ENCODE data around the gene C1orf105.
"Not testable (repeated sequence)": the region's sequence is repeated elsewhere in the genome, so short reads cannot be mapped to it uniquely, and the experiment has no call there.

The C1orf105 gene

DNA sequence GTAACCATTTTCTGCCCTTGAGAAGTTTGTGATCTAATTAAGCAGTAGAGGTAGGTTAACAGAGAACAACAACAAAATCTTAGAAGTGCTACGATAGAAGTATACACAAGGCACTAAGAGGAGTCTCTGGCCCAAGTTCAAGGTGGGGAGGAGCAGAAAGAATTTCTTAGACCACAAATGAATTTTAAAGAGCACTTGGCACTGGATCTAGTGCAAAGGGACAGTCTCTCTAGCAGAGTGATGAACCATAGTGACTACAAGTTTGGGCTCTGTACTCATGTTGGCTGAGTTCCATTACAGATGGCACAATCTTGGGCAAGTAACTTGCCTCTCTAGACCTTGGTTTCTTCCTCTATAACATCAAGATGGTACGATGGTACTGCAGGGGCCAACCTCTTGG lies 56.7 kb downstream of the C1orf105 start:
- H3K4me3 ChIP-seq, result no peak overlapping the region
- peak overlapping the region in 9 of 21 experiments; percentile 17 to 74 (median 45) for H3K27ac ChIP-seq

DNA sequence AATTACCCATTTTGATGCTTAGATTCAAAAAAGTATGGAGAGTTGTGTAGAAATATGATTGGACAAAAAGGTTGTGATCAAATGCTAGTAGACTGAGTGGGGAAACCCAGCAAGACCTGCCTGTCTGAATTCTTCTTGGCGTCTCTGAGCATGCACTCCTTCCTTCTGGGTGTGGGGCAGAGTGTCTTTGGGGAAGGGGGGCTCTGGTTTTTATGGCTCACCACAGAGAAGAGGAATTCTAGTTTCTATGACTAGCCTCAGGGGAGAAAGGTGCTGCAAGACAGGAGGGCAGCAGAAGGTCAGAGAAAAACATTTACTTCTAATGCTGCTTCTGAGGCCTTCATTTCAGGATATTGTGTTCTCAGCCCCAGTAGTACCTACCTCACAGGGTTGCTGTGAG lies 57.3 kb downstream of the C1orf105 start:
- H3K4me3 ChIP-seq, result no peak overlapping the region
- peak overlapping the region in 6 of 21 experiments; percentile 30 to 74 (median 64) for H3K27ac ChIP-seq

DNA sequence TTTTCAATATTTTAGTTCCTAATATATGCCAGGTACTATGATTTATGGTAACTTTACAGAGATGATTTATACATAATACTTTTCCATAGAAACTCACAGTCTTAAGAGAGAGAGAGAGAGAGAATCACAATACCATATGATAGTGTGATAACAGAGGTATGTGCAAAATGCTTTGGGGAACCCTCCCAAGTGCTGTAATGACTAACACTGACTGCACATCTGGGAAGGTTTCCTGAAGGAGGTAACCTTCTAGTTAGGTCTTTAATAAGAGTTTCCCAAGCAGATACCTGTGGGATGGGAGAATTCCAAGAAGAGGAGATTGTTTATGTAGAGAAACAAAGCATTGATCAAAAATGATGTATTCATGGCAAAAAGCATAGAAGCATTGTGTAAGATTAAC lies 58.0 kb downstream of the C1orf105 start:
- Histone ChIP-seq H3K4me3 (no peak overlapping the region), H3K27ac (peak overlapping the region in 2 of 21 experiments; percentile 69 to 74)

DNA sequence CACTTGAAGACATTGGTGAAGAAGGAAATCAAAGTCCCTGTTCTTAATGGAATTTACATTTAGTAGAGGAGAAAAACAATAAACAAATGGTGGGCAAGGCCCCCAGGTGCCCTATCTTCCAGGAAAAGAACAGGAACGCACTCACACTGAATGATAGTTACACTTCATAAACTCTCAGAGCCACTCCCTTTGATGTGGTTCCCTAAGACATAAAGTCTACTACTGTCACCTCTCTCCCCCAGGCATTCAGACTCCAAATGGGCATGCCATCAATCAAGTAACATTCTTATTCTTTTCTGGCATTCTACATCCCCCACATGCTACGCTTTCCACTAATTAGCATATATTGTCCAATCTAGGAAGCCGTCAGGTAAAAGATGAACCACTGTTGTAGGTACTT lies 59.9 kb downstream of the C1orf105 start:
- Histone ChIP-seq H3K4me3 (no peak overlapping the region), H3K27ac (no peak overlapping the region)

DNA sequence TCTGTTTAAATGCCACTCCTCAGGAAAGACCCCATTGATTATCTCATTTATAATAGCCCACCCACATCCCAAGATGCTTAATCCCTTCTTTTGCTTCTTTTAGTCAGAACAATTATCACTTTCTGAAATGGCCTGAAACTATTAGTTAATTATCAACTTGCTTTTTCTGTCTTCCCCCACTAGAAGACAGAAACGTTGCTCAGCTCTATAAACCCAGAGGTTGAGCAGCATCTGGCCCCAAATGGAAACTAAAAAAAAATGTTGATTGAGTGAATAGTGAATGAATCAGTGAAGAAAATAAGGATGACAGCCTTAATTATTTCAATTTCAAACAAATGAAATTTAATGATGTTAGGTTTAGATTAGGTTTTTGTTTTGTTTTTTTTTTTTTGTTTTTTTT lies 61.6 kb downstream of the C1orf105 start:
- no peak overlapping the region for H3K27ac ChIP-seq

DNA sequence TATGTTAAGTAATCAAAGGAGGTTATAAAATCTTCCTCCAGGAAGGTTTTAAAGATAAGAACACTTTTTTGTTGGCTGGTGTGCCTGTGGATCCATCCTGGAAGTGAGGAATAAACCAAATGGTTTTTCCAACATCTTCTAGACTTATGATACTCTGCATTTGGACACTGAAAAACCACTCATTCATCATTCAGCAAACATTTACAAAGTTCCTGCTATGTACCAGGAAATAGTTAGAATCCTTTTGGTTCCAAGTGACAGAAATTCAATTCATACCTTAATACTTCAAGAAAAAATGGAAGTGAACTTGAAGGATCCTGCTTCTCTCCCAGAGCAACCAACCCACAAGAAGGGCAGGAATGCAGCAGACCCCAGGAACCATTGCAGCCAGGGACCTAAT lies 63.0 kb downstream of the C1orf105 start:
- Histone ChIP-seq H3K27ac (peak overlapping the region in 3 of 21 experiments; percentile 11 to 56 (median 31)), H3K4me3 (no peak overlapping the region)

More for the DNA sequence above, 61.6 kb downstream of the C1orf105 start:
- no peak overlapping the region for H3K4me3 ChIP-seq

DNA sequence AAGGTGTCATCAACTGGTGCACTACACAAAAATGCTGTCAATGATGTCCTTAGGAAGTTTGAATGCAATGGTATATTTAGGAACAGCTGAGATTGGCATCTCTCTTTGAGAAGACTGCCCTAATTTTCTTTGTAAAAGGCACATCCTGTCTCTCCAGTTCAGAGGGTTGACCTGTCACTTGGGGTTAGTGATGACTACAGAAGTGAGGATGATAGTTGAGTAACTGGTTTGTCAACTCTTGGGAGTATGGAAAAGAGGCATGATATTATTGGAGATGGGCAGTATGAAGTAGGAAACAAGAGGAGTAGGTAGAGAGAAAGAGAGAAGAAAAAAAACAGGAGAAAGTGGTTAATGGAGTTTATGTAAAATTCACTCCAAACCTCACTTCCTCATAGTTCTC lies 63.8 kb downstream of the C1orf105 start:
- peak overlapping the region in 3 of 21 experiments; percentile 11 to 59 (median 56) for H3K27ac ChIP-seq
- H3K4me3 ChIP-seq, result no peak overlapping the region

DNA sequence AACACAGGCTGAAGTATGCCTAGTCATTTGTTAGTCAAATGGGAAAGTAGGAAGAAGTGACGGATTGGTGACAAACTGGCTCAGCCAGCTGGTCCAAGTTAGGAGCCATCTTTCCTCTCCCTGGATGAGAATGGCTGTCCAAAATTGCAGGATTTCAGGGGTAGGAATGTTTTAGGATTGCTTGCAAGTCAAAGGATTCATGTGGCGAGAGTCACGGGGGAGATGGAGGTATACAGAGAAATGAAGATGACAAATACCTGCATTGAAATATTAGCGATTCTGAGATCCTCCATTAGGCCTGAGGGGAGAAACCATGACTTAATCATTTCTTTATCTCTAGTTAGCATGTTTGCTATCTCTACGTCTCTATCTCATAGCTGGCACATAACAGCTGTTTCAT lies 65.1 kb downstream of the C1orf105 start:
- Histone ChIP-seq H3K27ac (no peak overlapping the region), H3K4me3 (no peak overlapping the region)

DNA sequence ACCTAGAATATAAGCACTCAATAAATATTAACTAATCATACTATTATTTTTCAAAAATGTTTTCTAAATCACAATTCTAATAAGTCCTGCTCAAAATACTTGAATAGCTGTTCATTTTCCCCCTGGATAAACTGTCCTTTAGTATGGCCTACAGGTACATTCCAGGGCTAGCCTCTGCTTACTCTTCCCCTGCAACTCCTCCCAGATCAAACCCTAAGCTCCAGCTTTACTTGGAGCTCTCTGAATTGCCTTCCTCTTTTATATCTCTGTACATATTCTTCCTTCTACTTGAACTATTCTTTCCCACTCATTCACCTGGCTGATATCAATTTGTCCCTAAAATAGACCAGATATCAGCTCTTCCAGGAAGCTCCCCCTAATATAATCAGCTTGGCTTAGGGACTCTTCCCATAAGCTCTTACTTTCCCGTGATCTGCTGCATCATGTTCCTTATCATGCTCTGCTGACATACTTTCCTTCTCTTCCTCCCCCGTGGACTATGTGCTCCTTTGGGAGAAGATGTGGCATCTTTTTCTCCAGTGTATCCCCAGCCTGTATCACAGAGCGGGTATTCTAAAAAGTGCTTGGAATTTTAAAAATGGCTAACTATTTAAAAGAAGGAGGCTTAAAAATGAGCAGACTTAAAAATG lies 66.4 kb downstream of the C1orf105 start:
- Histone ChIP-seq H3K27ac (no peak overlapping the region), H3K4me3 (no peak overlapping the region)

DNA sequence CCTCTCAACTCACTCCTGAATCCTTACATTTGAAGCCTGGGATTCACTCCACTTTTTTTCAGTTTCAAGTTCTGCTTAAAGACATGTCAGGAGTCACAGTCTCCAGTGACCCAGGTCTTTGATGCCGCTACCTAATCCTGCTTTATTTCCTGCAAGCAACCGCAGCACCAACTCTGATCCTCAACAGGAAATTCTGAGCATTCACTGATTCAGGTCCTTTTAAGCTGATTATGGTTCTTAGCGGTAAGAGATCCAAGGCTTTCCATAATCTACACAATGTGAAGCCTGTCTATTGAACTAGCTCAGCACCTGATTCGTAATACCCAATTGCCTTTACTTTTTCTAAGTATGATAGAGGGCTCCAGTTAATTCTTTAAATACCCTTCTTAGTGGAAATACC lies 67.1 kb downstream of the C1orf105 start:
- no peak overlapping the region for H3K27ac ChIP-seq

DNA sequence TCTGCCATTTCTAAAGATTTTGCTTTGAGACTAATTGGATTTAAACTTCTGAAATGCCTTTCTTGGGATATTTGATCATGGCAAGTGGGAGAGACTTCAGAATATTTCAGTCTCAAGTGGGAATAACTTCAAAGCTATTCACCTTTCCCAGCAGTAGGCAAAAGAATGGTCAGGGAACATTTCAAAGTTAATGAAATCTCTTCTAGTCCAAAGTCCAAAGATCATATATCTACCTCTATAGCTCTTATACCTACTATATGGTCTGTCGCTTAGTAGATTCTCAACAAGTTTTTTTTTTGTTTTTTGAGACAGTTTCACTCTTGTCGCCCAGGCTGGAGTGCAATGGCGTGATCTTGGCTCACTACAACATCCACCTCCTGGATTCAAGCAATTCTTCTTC lies 67.9 kb downstream of the C1orf105 start:
- Histone ChIP-seq H3K4me3 (no peak overlapping the region), H3K27ac (no peak overlapping the region)

More for the DNA sequence above, 67.1 kb downstream of the C1orf105 start:
- H3K4me3 ChIP-seq, result no peak overlapping the region

DNA sequence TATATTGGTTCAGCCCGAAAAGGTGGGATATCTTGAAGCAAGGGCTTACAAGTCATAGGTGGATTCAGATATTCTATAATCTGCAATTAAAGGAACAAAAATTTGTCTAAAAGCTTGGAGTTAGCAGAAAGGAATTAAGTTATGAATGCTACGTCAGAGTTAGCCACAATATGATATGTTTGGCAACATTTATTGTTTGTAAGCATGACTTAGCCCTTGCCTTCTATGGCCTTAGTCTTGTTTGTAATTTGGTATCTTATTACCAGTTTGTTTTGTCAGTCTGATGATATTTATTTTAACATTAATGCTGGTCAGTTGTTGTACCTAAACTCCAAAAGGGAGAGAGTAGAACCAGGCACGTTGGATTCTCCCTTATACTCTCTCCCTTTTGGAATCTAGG lies 69.4 kb downstream of the C1orf105 start:
- Histone ChIP-seq H3K4me3 (no peak overlapping the region), H3K27ac (no peak overlapping the region)

DNA sequence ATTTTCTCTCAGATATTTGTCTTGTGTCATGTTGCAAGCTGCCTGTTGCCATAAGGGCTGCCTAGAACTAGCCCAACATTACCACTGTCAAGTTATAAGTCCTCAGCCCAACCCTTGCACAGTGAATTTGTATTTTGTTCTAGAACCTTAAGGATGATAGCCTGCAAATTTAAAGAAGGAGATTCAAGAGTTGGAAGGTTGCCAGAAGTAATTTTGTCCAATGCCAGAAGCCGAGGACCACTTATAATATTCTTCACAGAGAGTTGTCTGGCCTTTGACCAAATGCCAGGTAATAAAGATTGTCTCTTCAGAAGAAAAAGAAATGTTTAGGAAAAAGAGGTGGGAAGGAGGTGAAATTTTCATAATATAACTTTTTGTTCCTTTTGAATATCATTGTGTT lies 71.9 kb downstream of the C1orf105 start:
- H3K4me3 ChIP-seq, result no peak overlapping the region

DNA sequence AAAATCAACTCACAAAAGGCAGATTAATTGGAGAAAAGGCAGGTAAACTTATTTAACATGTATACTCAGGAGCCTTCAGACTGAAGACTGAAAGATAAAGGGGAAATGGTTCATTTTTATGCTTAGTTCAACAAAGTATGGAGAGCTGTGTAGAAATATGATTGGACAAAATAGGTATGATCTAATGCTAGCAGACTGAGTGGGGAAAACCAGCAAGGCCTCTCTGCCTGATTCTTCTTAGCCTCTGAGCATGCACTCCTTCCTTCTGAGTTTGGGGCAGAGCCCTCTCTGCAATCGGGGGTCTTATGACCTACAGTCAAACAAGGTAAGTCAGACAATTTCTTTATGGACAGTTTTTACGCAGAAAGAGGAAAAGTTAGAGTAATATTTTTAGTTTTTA lies 73.7 kb downstream of the C1orf105 start:
- H3K4me3 ChIP-seq, result no peak overlapping the region

More for the DNA sequence above, 71.9 kb downstream of the C1orf105 start:
- no peak overlapping the region for H3K27ac ChIP-seq

DNA sequence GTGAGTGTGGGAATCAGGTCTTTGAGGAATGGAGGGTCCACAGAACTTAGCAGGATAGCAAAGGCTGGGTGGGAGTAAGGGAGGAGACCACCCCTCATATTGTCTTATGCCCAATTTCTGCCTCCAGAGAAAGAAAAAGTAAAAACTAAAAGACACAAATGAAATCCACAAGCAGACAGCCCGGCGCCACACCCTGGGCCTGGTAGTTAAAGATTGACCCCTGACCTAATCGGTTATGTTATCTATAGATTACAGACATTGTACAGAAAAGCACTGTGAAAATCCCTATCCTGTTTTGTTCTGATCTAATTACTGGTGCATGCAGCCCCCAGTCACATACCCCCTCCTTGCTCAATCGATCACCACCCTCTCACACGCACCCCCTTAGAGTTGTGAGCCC lies 75.6 kb downstream of the C1orf105 start:
- H3K27ac ChIP-seq, result peak overlapping the region in 3 of 21 experiments; percentile 28 to 45 (median 35)
- H3K4me3 ChIP-seq, result not testable (repeated sequence)

More for the DNA sequence above, 73.7 kb downstream of the C1orf105 start:
- no peak overlapping the region for H3K27ac ChIP-seq

DNA sequence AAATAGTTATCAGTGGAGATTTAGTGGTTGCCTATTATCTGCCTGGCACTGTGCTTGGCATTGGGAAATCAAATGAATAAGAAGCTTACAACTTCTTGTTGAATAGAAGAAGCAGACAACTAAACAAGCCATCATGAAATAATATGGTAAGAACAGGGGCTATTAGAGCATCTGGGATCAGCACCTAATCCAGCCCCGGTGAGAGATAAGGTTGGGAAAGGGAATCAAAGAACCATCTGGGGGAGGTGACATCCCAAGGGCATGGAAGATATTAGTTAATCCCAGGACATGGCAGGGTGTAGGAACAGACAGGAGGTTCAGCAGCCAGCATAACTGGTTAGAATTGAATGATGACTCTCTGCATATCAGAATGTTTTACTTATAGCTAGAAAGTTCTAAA lies 76.2 kb downstream of the C1orf105 start:
- no peak overlapping the region for H3K4me3 ChIP-seq
- H3K27ac ChIP-seq, result peak overlapping the region in 8 of 21 experiments; percentile 27 to 56 (median 34)

DNA sequence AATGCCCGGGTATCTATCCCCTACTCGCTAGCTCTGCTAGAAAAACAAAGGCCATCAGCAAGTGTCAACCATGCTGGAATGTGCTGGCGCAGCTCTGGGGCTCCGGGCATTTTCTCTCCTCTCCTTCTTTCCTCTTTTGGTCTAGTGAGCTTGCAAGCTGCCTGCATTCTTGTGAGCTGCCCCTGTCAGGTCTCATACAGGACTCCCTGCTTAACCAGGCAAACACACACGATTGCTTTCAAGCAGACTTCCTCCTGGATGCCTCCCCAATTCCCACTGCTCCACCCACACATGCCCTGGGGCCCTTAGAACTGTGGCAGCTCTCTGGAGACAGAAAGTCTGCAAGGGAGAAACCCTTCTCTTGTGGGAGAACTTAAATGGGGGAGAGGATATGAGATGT lies 76.7 kb downstream of the C1orf105 start:
- Histone ChIP-seq H3K4me3 (no peak overlapping the region), H3K27ac (peak overlapping the region in 9 of 21 experiments; percentile 8 to 56 (median 32))

DNA sequence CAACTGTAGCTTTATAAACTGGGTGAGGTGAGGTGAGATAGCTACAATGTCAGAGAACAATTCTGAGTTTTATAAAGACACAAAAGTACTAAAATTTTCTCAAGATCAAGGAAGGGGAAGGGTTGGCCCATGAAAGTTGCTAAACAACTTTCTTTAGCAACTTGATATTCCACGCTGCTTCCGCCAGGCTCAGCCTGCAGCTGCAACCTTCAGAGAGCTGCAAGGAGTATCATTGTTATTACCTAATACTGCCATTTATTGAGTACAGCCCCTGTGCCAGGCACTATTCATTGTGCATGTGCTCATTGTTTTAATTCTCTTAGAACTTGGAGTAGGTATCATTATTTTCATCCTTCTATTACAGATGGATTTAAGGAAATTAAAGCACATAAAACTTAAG lies 78.4 kb downstream of the C1orf105 start:
- Histone ChIP-seq H3K4me3 (no peak overlapping the region), H3K27ac (peak overlapping the region in 6 of 21 experiments; percentile 4 to 63 (median 28))

DNA sequence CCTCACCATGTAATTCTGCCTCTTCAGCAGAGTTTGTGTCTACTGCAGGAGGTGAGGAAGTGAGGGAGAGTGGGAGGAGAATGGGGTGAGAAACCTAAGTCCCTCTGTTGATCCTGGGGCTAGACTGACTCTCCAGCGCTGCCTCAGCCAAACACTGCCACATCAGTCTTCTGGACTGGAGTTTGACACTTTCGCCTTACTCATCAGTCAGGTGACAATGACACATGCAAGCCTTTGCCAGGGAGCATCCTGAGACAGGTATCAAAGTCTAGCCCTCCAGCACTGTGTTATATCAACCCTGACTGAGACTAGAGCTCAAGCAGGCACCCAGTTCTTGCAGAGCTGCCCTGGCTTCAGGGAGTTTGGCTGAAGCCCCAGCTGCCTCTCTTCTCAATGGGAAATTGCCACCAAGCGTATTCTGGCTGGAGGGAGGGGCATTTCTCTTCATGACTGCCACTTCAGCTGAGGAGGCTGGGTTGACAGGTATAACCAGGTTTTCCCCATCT lies 79.2 kb downstream of the C1orf105 start:
- Histone ChIP-seq H3K4me3 (no peak overlapping the region), H3K27ac (peak overlapping the region in 9 of 21 experiments; percentile 3 to 71 (median 44))

DNA sequence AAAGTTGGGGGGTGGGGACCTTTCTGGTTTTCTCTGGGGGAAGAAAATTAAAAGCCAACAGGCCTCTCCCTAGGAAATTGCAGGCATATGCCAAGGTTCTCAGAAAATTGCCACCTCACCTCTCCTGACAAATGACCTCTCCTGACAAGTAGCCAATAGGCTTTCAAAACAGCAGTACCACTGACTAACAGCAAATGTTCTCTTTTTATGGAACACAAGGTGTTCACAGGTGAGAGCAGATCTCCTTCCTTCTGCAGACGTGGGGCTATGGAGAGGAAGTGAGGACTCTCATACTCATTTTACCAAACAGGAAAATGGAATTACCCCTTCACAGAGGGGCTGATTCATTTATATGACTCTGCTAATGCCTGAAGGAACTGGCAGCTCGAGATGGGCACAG lies 79.7 kb downstream of the C1orf105 start:
- Histone ChIP-seq H3K4me3 (no peak overlapping the region), H3K27ac (peak overlapping the region in 12 of 21 experiments; percentile 4 to 71 (median 38))

DNA sequence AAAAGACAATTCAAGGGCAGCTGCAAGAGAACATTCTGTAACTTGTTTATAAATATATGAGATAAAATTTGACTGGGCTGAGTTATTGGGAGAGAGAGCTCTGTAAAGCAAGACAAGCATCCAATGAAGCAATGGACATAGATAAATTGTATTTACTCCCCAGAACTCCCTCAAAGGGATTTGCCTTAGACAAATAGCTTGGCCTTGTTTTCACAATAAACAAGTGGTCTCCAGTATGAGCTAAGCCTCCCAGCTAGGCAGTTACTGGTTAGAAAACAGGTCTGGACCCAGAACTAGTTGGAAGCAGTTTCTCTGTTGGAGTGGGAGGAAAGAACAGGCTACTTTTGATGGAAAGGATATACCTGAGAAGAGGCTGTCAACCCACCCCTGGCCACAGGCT lies 87.3 kb downstream of the C1orf105 start:
- Histone ChIP-seq H3K27ac (no peak overlapping the region), H3K4me3 (no peak overlapping the region)

DNA sequence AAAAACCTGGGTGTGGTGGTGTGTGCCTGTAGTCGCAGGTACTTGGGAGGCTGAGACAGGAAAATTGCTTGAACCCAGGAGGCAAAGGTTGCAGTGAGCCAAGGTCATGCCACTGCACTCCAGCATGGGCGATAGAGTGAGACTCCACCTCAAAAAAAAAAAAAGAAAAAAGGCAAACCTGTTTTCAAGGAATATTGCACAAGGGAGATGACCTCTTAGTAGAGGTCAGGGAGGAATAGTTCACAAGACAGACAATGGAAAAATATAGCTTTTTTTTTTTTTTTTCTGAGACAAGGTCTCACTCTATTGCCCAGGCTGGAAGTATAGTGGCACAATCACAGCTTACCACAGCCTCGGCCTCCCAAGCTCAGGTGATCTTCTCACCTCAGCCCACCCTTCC lies 90.0 kb downstream of the C1orf105 start:
- H3K27ac ChIP-seq, result no peak overlapping the region
- no peak overlapping the region for H3K4me3 ChIP-seq

Measured in skin epidermis (tissue), 12 donors.